HG03097 (cell line): ENCODE measurements around the gene PLAGL2.
"Not testable (repeated sequence)": the region's sequence is repeated elsewhere in the genome, so short reads cannot be mapped to it uniquely, and the experiment has no call there.

ENCODE experiments used
- ATAC-seq: cut with Tn5 transposase; IDR thresholded peaks from one replicate; pipeline ENCODE4 v1.9.1; 2021; ENCODE audit not compliant: unreplicated experiment, low FRiP score

The PLAGL2 gene, protein sequence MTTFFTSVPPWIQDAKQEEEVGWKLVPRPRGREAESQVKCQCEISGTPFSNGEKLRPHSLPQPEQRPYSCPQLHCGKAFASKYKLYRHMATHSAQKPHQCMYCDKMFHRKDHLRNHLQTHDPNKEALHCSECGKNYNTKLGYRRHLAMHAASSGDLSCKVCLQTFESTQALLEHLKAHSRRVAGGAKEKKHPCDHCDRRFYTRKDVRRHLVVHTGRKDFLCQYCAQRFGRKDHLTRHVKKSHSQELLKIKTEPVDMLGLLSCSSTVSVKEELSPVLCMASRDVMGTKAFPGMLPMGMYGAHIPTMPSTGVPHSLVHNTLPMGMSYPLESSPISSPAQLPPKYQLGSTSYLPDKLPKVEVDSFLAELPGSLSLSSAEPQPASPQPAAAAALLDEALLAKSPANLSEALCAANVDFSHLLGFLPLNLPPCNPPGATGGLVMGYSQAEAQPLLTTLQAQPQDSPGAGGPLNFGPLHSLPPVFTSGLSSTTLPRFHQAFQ

DNA sequence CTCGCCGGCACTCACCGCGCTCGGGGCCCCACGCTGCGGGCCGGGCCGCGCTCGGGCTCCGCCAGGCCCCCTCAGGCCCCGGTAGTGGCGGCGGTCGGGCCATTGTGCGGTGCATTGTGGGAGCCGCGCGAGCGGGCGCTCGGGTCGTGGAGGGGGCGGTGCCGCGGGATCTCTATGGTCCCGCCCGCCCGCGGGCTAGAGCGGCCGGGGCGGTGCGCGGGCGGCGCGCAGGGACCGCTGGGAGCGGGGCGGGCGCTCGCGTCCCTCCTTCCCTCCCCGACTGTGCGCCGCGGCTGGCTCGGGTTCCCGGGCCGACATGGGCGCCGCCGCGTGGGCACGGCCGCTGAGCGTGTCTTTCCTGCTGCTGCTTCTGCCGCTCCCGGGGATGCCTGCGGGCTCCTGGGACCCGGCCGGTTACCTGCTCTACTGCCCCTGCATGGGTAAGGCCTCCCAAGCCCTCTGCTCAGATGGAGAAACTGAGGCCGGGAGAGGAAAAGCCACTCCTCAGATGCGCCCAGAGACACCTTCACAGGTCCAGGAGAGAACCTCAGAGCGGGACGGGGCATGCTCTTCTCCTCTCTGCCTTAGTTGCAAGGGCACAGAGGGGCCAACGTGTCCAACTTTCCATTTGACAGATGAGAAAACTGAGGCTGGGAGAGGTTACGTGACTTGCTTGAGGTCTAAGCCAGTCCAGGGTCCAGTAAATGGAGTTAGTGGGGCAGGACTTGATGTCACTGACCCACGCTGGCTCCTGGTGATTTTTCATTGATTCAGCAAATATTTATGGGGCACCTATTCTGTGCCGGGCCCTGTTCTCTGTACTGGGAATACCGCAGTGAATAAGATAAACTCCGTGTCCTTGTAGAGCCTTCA is at the start of gene PLAGL2, which contains the start of gene POFUT1:
TSS of gene PLAGL2 (minus strand) at position 118 of the 873 bp plus-strand sequence. CDS start 5,565 bp downstream, outside the sequence.
TSS of gene POFUT1 (plus strand) at position 255 of the 873 bp plus-strand sequence. CDS start at position 317, 62 bp downstream.
- ATAC-seq = peak; percentile 83

DNA sequence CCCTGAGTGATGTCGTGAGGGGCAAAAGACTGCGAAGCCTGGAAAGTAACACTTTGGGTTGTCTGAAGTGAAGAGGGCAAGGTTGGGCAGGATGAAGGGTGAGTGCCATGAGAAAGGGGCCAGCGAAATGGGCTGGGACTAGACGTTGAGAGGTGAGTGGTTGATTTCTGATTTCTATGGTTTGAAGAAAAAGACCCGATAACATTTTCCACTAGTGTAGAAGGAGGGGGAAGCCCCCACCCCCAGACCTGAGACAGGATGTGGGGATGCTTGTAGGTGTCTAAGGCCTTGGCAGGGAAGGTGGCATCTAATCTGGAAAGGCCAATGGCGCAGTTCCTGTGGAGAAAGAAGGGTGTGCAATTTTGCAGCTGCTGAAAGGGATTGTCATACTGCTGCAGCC is 44.6 kb upstream of the PLAGL2 start:
- ATAC-seq = no peak

DNA sequence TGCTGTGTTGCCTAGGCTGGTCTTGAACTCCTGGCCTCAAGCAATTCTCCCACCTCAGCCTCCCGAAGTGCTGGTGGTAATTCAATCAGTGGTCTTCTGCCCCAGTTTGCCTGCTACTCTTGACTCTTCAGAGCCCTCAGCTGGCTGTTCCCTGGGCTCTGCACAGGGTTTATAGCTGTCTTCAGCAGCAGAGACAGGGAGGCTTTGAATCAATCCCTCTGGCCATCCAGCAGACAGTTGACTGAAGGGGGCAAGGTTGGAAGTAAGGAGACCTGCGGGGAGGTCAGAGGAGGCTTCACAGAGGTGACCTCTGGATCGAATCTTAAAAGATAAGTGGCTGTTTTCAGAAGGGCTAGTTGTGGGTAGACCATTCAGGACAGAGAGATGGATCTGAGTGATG is 43.9 kb upstream of the PLAGL2 start:
- ATAC-seq = no peak

DNA sequence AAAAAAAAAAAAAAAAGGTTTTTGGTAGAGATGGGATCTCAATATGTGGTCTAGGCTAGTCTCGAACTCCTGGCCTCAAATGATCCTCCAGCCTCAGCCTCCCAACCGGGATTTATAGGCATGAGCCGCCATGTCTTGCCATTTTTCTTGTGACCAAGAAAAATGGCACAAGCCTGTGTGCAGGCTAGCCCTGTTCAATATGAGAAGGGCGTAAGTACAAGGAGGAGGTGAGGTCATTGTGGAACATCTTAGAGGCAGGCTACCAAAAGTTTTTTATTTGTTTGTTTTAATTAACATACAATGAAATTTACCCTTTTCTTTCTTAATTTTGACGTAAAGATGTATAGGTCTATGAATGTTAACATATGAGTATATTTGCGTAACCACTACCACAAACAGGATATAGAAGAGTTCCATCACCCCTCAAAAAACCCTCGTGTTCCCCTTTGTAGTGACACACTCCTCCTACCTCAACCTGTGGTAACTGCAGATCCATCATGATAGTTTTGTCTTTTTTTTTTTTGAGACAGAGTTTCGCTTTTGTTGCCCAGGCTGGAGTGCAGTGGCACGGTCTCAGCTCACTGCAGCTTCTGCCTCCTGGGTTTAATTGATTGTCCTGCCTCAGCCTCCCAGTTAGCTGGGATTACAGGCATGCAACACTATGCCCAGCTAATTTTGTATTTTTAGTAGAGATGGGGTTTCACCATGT is 41.6 kb upstream of the PLAGL2 start:
- ATAC-seq = no peak

DNA sequence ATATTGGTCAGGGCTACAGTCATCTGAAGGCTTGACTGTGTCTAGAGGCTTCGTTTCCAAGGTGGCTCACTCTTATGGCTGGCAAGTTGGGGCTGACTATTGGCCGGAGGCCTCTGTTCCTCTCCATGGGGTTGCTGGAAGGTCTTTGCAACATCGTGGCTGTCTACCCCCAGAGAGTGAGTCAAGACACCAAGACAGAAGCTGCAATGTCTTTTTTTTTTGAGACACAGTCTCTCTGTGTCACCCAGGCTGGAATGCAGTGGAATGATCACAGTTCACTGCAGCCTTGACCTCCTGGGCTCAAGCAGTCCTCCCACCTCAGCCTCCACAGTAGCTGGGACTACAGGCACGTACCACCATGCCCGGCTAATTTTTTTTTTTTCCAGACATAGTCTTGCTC is 40.5 kb upstream of the PLAGL2 start:
- no peak for ATAC-seq

DNA sequence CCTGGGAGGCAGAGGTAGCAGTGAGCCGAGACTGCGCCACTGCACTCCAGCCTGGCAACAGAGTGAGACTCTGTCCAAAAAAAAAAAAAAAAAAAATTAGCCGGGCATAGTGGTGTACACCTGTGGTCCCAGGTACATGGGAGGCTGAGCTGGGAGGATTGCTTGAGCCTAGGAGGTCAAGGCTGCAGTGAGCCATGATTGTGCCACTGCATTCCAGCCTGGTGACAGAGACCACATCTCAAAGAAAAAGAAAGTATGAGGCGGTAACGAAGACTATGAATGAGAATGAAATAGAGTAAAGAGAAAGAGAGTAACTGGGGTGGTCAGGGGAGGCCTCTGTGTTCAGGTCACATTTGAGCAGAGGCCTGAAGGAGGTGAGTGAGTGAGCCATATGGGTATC is 38.7 kb upstream of the PLAGL2 start:
- not testable (repeated sequence) for ATAC-seq

DNA sequence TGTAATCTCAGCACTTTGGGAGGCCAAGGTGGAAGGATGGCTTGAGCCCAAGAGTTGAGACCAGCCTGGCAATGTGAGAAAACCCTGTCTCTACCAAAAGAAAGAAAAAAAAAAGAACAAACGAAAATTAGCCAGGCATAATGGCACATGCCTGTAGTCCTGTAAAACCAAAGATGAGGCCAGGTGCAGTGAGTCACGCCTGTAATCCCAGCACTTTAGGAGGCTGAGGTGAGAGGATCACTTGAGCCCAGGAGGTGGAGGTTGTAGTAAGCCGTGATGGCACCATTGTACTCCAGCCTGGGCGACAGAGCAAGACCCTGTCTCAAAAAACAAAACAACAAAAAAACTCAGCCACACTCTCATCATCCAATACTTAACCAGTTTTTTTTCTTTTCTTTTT is 37.4 kb upstream of the PLAGL2 start:
- no peak for ATAC-seq

DNA sequence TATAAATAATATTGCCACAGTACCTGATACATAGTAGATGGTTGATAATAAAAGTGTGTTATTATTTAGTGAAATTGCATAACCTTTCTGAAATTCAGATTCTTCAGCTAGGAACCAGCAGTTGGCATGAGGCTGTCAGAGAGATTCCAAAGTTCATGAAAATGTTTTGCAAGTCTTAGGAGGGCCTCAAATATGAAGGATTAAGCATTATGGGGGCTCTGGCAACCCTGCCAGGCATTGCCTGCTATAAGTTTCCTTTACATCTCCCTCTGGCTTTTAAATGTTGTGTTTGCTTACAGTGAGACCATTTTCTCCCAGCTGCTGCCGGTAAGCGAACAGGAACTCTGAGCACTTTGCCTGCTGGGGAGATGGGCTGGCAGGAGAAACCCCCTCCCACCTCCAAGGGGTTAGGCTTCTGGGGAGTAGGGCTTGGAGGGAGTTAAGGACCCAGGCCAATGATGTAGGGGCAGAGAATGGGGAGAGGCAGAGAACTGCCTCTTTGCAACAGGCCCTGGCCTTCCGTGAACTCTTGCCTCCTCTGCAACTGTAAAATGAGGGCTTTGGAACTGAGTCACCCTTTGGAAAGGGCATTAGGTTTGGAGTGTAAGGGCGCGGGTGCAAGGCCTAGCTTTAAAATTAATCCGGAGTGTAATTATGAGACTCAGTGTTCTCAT is 36.7 kb upstream of the PLAGL2 start:
- no peak for ATAC-seq

DNA sequence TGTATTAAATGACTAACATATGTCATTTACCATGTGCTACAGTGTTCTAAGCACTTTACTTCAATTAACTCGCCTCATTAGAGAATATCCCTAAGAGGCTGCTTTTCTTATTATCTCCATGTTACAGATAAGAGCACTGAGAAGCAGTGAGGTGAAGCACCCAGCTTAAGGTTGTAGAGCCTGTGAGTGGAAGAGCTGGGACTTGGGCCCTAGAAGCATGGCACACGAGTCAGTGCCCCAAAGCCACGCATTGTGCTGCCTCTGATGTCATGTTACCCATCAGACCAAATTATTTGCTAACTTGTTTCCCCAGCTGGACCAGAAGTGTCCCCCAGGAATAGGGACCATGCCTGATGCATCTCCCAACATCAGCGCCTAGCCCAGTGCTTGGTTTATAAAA is 34.3 kb upstream of the PLAGL2 start:
- ATAC-seq = no peak

DNA sequence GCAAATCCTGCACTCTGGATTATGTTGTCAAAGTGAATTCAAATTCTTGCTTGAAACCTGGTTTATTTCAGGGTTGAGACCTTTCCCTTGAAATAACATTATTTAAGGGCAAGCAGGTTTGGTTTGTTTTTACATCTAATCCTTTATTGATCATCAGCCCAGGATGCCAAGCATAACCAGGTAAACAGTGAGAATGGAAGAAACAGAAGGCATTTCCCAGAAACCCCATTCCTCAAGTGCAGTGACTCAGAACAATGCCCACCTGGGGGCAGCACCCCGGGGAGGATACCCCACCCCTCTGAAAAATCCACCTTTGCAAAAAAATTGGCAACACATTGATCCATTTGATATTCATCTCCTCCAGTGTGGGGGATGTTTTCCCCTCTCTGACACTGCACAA is 32.7 kb upstream of the PLAGL2 start:
- no peak for ATAC-seq

DNA sequence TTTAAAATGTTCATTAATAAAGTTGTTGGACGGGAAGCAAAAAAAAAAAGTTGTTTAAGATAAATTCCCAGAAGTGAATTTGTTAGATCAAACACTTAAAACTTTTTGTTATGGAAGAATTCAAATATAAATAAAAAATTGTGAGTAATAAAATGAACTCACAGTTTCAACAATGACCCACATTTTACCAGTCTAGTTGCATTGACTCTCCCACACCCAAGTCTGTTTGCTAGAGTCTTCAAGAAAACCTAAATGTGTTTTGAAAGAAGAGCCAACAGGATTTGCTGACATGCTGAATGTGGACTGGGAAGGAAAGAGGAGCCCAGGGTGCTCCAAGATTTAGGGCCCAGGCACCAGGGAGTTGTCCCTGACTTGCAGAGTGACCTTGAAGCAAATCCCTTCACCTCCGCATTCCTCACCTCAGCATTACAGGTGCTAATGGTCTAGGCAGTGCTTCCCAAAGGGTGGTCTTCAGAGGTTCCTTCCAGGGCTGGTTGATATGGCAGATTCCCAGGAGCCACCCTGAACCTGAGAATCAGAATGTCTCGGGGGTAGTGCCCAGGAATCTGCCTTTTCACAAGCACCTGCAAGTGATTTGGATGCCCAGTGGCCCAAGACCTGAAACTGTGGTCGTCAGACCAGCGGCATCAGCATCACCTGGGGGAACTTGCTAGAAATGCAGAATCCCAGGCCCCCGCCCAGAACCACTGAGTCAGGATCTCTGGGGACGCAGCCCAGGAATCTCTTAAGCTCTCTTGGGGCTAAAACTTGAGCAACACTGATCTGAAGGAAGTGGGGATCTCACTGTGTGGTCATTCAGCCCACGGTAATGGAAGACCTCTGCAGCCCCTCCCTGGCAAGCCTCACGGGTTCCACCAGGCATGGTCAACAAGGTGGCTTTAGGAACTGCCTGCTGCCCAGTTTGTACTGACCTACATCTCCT is 31.2 kb upstream of the PLAGL2 start:
- no peak for ATAC-seq

DNA sequence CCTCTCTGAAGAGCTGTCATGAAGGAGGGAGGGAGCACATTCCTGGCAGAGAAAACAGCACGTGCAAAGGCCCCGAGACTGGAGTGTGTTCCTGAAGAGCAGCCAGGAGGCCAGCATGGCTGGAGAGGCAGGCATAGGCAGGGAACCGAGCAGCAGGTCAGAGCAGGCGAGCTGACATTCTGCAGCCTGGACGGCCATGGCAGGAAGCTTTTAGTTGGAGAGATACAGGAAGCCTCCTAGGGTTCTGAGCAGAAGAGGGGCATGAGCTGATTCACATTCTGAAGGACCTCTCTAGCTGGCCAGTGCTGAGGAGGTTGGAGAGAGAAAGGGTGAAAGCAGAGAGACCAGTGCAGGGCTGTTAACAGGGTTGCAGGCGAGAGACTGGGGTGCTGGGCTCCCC is 29.9 kb upstream of the PLAGL2 start:
- no peak for ATAC-seq

DNA sequence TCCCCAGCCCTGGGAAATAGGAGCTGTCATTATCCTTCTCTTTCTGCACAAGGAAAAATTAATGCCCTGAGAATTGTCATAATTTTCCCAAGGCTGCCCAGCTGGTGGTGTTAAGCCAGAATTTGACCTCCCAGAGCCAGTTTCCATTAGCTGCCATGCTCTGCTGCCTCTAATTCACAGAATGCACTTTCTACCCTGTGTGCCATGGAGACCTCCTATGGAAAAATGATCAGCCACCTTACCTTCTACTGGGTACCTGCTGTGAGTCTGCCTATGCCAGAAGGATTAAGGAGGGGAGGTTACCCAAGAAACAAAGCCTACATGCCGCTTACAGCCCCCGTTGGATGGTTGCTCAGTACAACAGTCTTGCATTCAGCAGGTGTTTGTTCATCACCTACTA is 29.3 kb upstream of the PLAGL2 start:
- ATAC-seq = no peak

DNA sequence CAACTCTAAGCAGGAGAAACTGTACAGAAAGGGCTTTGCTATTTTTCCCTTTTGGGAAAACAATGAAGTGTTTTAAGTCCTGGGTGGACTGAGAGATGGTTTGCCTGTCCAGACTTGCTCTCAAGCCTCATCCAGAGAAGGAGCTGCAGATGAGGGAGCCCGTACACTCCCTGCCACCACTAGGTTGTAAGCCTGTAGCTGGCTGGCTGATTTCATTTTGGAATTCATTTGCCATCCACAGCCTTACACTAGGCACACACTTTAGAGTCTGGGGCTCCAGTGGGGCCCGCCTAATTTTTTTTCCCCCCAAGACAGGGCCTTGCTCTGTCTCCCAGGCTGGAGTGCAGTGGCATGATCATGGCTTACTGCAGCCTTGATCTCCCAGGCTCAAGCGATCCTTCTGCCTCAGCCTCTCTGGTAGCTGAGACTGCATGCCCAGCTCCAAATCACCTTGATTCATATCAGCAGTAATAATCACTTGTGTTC is 28.5 kb upstream of the PLAGL2 start:
- no peak for ATAC-seq

DNA sequence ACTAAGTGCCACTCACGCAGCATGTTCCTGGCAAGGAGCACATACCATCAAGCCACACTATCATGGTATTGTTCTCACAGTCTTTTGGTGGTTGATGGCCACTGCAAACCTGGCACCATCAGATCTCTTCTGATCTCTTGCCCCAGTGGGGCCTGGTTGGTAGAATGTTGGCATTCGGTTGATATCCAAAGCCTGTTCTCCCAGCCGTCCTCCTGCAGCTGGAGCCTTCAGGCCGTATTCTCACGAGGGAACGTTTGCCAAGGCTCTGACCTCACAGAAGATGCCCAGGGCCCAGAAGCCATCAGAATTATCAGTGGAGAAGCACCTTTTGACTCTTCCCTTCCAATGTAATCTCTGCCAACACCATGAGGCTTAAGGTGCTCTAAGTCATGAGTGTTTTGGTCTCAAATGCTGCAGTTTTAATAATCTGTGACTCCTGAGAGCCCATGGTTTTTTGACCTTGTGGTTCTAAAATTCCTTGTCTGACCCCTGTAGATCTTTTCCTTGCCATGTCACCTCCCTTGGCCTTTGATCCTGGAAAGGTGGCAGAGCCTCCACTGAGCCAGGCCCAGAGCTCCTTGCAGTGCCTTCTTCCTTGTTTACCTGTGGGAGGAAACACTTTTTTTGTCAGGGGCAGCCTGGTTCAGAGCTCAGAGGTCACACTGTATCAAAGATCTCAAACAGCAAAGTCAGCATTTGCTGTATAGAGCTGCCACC is 27.9 kb upstream of the PLAGL2 start:
- no peak for ATAC-seq

DNA sequence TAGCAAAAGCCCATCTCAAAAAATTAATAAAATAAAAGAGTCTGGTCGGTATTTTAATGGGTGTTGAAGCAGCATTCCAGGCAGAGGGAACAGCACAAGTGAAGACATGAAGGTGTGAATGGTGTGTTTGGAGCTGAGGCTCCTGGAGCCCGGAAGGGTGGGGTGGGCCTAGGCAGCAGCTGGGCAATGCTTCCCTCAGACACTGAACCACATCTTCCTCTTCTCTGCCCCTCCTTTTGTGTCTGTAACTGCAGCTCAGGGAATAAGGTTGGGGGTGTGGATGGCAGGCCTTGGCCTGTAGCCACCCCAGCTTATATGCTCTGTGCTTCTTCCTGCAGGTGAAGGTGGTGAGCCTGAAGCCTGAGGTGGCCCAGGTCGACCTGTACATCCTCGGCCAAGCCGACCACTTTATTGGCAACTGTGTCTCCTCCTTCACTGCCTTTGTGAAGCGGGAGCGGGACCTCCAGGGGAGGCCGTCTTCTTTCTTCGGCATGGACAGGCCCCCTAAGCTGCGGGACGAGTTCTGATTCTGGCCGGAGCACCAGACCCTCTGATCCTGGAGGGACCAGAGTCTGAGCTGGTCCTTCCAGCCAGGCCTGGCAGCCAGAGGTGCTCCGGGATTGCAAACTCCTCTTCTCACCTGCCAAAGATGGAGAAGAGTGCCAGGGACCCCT is 26.7 kb upstream of the PLAGL2 start:
- ATAC-seq = no peak

DNA sequence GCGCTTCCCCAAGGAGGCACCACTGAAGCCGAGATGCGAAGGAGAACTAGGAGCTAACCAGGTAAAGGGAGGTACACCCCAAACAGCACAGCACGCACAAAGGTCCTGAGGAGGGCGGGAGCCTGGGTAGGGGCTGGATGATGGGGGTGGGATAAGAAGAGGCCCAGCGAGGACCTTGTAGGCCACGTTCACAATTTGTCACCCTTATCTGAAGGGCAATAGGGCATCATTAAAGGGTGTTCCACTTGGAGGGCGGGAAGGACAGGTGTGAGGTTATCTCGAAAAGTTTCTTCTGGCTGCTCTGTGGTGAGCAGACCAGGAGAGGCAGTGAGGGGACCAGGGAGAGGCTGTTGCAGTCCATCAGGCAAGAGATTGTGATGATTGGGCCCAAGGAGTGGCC is 25.7 kb upstream of the PLAGL2 start:
- ATAC-seq = no peak
